HEK293 (cell line): ENCODE results near the gene FTH1.

Experiments used
- CTCF ChIA-PET: fragments of 350-600 bp; formaldehyde crosslinking; extraction: SDS; loops from one replicate; lab custom pipeline; 2021; ENCODE audit warnings: antibody characterized with exemption; lab: Yijun Ruan, JAX
- POLR2A ChIA-PET: fragments of 300-600 bp; formaldehyde crosslinking; extraction: SDS; loops from one replicate; lab custom pipeline; 2020; ENCODE audit warnings: antibody characterized with exemption, inconsistent platforms; lab: Yijun Ruan, JAX
- H3K27ac ChIP-seq: fragments of 200-500 bp; sonication (Bioruptor generic); 2 replicates; pipeline ENCODE4 v1.5.1; 2014; ENCODE audit warnings: low read depth, low read length, control low read depth, inconsistent platforms; ENCODE audit errors: extremely low read depth
- H3K36me3 ChIP-seq, 2 experiments: fragments of 200-500 bp in 1 of 2; sonication (Bioruptor generic) in 1 of 2; 1 replicate in 1 of 2; 2 replicates in 1 of 2; pipeline ENCODE4 v1.5.1; 2014 to 2017; ENCODE audit warnings: inconsistent platforms in 2 of 2, low read length in 2 of 2; ENCODE audit not compliant: control insufficient read depth in 2 of 2, insufficient read depth in 1 of 2
- H3K4me1 ChIP-seq: fragments of 200-500 bp; sonication (Bioruptor generic); 2 replicates; pipeline ENCODE4 v1.5.1; 2014; ENCODE audit warnings: mild to moderate bottlenecking, low read length, inconsistent platforms; ENCODE audit not compliant: control insufficient read depth, insufficient read depth
- H3K4me3 ChIP-seq: 2 replicates; pipeline ENCODE4 v1.5.1; 2011; ENCODE audit warnings: low read depth, mild to moderate bottlenecking, control low read depth, low read length, moderate library complexity
- H3K9me3 ChIP-seq: fragments of 200-500 bp; sonication (Bioruptor generic); 2 replicates; pipeline ENCODE4 v1.5.1; 2014; ENCODE audit warnings: low read depth, low read length, inconsistent platforms; ENCODE audit not compliant: control insufficient read depth, insufficient read depth
- KLF1 ChIP-seq: fragments of 450-650 bp; formaldehyde crosslinking; IDR thresholded peaks from 2 replicates; pipeline ENCODE4 v1.5.1; 2016; ENCODE audit warnings: missing biosample characterization, missing genetic modification characterization
- KLF10 ChIP-seq: fragments of 450-650 bp; IDR thresholded peaks from 2 replicates; pipeline ENCODE4 v1.5.1; 2018; ENCODE audit warnings: missing biosample characterization, mild to moderate bottlenecking, missing genetic modification characterization
- KLF7 ChIP-seq: fragments of 450-650 bp; formaldehyde crosslinking; IDR thresholded peaks from 2 replicates; pipeline ENCODE4 v1.5.1; 2016; ENCODE audit warnings: missing biosample characterization, missing genetic modification characterization, borderline replicate concordance
- MZF1 ChIP-seq: fragments of 450-650 bp; formaldehyde crosslinking; IDR thresholded peaks from 2 replicates; pipeline ENCODE4 v1.5.1; 2017; ENCODE audit warnings: missing biosample characterization, missing genetic modification characterization, borderline replicate concordance
- ZNF132 ChIP-seq: fragments of 450-650 bp; formaldehyde crosslinking; IDR thresholded peaks from 2 replicates; pipeline ENCODE4 v1.5.1; 2017; ENCODE audit warnings: missing biosample characterization, missing genetic modification characterization, borderline replicate concordance
- ZNF174 ChIP-seq: fragments of 450-650 bp; formaldehyde crosslinking; IDR thresholded peaks from 2 replicates; pipeline ENCODE4 v1.5.0; 2017; ENCODE audit warnings: missing biosample characterization, mild to moderate bottlenecking, missing genetic modification characterization
- ZNF19 ChIP-seq: fragments of 450-650 bp; formaldehyde crosslinking; IDR thresholded peaks from 2 replicates; pipeline ENCODE4; 2016; ENCODE audit warnings: missing biosample characterization, missing genetic modification characterization, low read depth
- ZNF211 ChIP-seq: fragments of 450-650 bp; formaldehyde crosslinking; IDR thresholded peaks from 2 replicates; pipeline ENCODE4 v1.5.1; 2016; ENCODE audit warnings: low read depth, missing biosample characterization, missing genetic modification characterization
- ZNF239 ChIP-seq: fragments of 450-650 bp; formaldehyde crosslinking; IDR thresholded peaks from 2 replicates; pipeline ENCODE4 v1.5.1; 2016; ENCODE audit warnings: missing biosample characterization, missing genetic modification characterization
- ZNF266 ChIP-seq: fragments of 450-650 bp; formaldehyde crosslinking; IDR thresholded peaks from 2 replicates; pipeline ENCODE4 v1.5.1; 2016; ENCODE audit warnings: missing biosample characterization, missing genetic modification characterization, low read depth
- ZNF426 ChIP-seq: fragments of 450-650 bp; formaldehyde crosslinking; IDR thresholded peaks from 2 replicates; pipeline ENCODE4 v1.5.1; 2017; ENCODE audit warnings: missing biosample characterization, missing genetic modification characterization, mild to moderate bottlenecking, inconsistent platforms, moderate library complexity
- ZNF521 ChIP-seq: fragments of 450-650 bp; formaldehyde crosslinking; IDR thresholded peaks from 2 replicates; pipeline ENCODE4 v1.5.1; 2017; ENCODE audit warnings: missing biosample characterization, mild to moderate bottlenecking, missing genetic modification characterization
- ZNF571 ChIP-seq: fragments of 450-650 bp; formaldehyde crosslinking; IDR thresholded peaks from 2 replicates; pipeline ENCODE4 v1.5.0; 2017; ENCODE audit warnings: missing biosample characterization, missing genetic modification characterization
- ZNF785 ChIP-seq: fragments of 450-650 bp; formaldehyde crosslinking; IDR thresholded peaks from 2 replicates; pipeline ENCODE4 v1.5.1; 2016; ENCODE audit warnings: missing biosample characterization, missing genetic modification characterization
- ZNF843 ChIP-seq: fragments of 450-650 bp; formaldehyde crosslinking; IDR thresholded peaks from 2 replicates; pipeline ENCODE4 v1.5.1; 2016; ENCODE audit warnings: missing biosample characterization, missing genetic modification characterization
- ZSCAN23 ChIP-seq: fragments of 450-650 bp; formaldehyde crosslinking; IDR thresholded peaks from 2 replicates; pipeline ENCODE4 v1.5.1; 2016; ENCODE audit warnings: missing biosample characterization, missing genetic modification characterization
- TF ChIP-seq, protein P1 (sequence below): fragments of 450-650 bp; formaldehyde crosslinking; IDR thresholded peaks from 2 replicates; pipeline ENCODE4 v1.5.1; 2016; ENCODE audit warnings: missing biosample characterization, missing genetic modification characterization
- TF ChIP-seq, protein P2 (sequence below): fragments of 450-650 bp; IDR thresholded peaks from 2 replicates; pipeline ENCODE4 v1.5.1; 2018; ENCODE audit warnings: missing biosample characterization, missing genetic modification characterization
- TF ChIP-seq, protein P3 (sequence below): fragments of 450-650 bp; formaldehyde crosslinking; IDR thresholded peaks from 2 replicates; pipeline ENCODE4 v1.5.1; 2016; ENCODE audit warnings: missing biosample characterization, missing genetic modification characterization

Gene FTH1

DNA sequence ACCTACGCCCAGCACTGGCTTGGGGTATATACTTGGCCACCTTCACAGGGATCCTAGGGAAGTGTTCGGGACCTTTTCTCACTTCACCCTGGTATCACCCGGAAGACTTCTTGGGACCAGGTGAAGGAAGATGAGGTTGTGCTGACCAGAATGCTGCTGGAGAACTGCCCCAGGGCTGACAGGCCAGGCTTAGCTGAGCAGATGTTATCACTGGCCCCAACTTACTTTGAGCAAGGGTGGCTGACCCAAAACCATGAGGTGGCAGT is 4.5 kb downstream of the FTH1 start:
- ChIA-PET POLR2A (no interaction called here), CTCF (interaction anchor here (0.7 to 2.0 kb wide), 4 partner anchors 14 to 67 kb away, joined by 3 to 12 read pairs (median 4); no protein-coding TSS in a partner anchor)
- TF ChIP-seq ZNF843 (tag by site-specific recombination) (no peak), ZNF266 (no peak), ZNF211 (tag by site-specific recombination) (no peak), ZNF521 (no peak), KLF7 (tag by site-specific recombination) (no peak), ZSCAN23 (tag by site-specific recombination) (no peak), ZNF19 (tag by site-specific recombination) (no peak), KLF1 (no peak), ZNF426 (tag by site-specific recombination) (no peak), ZNF571 (tag by site-specific recombination) (no peak), MZF1 (no peak), ZNF239 (tag by site-specific recombination) (no peak), ZNF132 (no peak), KLF10 (no peak), ZNF785 (tag by site-specific recombination) (no peak)
- TF ChIP-seq, protein P1, sequence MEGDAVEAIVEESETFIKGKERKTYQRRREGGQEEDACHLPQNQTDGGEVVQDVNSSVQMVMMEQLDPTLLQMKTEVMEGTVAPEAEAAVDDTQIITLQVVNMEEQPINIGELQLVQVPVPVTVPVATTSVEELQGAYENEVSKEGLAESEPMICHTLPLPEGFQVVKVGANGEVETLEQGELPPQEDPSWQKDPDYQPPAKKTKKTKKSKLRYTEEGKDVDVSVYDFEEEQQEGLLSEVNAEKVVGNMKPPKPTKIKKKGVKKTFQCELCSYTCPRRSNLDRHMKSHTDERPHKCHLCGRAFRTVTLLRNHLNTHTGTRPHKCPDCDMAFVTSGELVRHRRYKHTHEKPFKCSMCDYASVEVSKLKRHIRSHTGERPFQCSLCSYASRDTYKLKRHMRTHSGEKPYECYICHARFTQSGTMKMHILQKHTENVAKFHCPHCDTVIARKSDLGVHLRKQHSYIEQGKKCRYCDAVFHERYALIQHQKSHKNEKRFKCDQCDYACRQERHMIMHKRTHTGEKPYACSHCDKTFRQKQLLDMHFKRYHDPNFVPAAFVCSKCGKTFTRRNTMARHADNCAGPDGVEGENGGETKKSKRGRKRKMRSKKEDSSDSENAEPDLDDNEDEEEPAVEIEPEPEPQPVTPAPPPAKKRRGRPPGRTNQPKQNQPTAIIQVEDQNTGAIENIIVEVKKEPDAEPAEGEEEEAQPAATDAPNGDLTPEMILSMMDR (tag by site-specific recombination), result no peak
- TF ChIP-seq, protein P2, sequence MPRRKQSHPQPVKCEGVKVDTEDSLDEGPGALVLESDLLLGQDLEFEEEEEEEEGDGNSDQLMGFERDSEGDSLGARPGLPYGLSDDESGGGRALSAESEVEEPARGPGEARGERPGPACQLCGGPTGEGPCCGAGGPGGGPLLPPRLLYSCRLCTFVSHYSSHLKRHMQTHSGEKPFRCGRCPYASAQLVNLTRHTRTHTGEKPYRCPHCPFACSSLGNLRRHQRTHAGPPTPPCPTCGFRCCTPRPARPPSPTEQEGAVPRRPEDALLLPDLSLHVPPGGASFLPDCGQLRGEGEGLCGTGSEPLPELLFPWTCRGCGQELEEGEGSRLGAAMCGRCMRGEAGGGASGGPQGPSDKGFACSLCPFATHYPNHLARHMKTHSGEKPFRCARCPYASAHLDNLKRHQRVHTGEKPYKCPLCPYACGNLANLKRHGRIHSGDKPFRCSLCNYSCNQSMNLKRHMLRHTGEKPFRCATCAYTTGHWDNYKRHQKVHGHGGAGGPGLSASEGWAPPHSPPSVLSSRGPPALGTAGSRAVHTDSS (tag by site-specific recombination), result no peak
- Histone ChIP-seq H3K4me3 (no peak overlapping the region), H3K9me3 (no peaks in the 10 kb centered on the region), H3K27ac (no peak overlapping the region), H3K36me3 (peaks cover 0 to 46% of the 10 kb centered on the region in 2 experiments; a peak in 1 of 3 replicates), H3K4me1 (no peaks in the 10 kb centered on the region)

DNA sequence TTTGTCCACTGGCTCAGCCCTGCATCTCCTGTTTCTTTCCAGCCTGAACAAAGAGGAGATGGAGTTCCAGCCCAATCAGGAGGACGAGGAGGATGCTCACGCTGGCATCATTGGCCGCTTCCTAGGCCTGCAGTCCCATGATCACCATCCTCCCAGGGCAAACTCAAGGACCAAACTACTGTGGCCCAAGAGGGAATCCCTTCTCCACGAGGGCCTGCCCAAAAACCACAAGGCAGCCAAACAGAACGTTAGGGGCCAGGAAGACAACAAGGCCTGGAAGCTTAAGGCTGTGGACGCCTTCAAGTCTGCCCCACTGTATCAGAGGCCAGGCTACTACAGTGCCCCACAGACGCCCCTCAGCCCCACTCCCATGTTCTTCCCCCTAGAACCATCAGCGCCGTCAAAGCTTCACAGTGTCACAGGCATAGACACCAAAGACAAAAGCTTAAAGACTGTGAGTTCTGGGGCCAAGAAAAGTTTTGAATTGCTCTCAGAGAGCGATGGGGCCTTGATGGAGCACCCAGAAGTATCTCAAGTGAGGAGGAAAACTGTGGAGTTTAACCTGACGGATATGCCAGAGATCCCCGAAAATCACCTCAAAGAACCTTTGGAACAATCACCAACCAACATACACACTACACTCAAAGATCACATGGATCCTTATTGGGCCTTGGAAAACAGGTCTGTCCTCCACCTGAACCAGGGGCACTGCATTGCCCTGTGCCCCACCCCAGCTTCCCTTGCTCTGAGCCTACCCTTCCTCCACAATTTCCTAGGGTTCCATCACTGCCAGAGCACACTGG is 5.0 kb downstream of the FTH1 start:
- no peaks in the 10 kb centered on the region for H3K4me1 ChIP-seq
- no peak overlapping the region for H3K4me3 ChIP-seq
- H3K36me3 ChIP-seq, result peaks cover 0 to 46% of the 10 kb centered on the region in 2 experiments; a peak in 1 of 3 replicates
- TF ChIP-seq ZNF174 (tag by site-specific recombination), result no peak
- TF ChIP-seq, protein P3, sequence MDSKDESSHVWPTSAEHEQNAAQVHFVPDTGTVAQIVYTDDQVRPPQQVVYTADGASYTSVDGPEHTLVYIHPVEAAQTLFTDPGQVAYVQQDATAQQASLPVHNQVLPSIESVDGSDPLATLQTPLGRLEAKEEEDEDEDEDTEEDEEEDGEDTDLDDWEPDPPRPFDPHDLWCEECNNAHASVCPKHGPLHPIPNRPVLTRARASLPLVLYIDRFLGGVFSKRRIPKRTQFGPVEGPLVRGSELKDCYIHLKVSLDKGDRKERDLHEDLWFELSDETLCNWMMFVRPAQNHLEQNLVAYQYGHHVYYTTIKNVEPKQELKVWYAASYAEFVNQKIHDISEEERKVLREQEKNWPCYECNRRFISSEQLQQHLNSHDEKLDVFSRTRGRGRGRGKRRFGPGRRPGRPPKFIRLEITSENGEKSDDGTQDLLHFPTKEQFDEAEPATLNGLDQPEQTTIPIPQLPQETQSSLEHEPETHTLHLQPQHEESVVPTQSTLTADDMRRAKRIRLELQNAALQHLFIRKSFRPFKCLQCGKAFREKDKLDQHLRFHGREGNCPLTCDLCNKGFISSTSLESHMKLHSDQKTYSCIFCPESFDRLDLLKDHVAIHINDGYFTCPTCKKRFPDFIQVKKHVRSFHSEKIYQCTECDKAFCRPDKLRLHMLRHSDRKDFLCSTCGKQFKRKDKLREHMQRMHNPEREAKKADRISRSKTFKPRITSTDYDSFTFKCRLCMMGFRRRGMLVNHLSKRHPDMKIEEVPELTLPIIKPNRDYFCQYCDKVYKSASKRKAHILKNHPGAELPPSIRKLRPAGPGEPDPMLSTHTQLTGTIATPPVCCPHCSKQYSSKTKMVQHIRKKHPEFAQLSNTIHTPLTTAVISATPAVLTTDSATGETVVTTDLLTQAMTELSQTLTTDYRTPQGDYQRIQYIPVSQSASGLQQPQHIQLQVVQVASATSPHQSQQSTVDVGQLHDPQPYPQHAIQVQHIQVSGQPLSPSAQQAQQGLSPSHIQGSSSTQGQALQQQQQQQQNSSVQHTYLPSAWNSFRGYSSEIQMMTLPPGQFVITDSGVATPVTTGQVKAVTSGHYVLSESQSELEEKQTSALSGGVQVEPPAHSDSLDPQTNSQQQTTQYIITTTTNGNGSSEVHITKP, result peak; percentile 35; the same call in 1 of the 2 replicates
- H3K27ac ChIP-seq, result no peak overlapping the region
- CTCF ChIA-PET, result interaction anchor here (0.7 to 2.0 kb wide), 7 partner anchors 13 to 74 kb away, joined by 3 to 12 read pairs (median 4); no protein-coding TSS in a partner anchor
- POLR2A ChIA-PET, result interaction anchor here (2.1 kb wide), 1 partner anchor 13 kb away, joined by 17 read pairs; the partner anchor contains the start of gene BEST1
- H3K9me3 ChIP-seq, result no peaks in the 10 kb centered on the region
